SJSA1 (cell line): ENCODE measurements around the gene CNTN4. TPM values are rescaled to one million over a fixed set of nuclear protein-coding genes. Genes with fewer than 3 reads are reported as not detected.

Experiments
- DNase-seq, 2 experiments: peaks; one replicate each; pipeline ENCODE4 v3.0.0-alpha.2; 2015 to 2020; ENCODE audit warnings: low spot score in 2 of 2, low read depth in 1 of 2
- H3K27ac ChIP-seq: fragments of 250-450 bp; sonication (Bioruptor Pico); 2 replicates; pipeline ENCODE4 v1.5.1; 2020; ENCODE audit warnings: mild to moderate bottlenecking, moderate library complexity
- H3K27me3 ChIP-seq: fragments of 250-450 bp; sonication (Bioruptor Pico); replicated peaks from 2 replicates; pipeline ENCODE4 v1.5.1; 2020; ENCODE audit warnings: mild to moderate bottlenecking, moderate library complexity
- H3K36me3 ChIP-seq: fragments of 250-450 bp; sonication (Bioruptor Pico); 2 replicates; pipeline ENCODE4 v1.5.1; 2020; ENCODE audit warnings: mild to moderate bottlenecking
- H3K4me1 ChIP-seq: fragments of 250-450 bp; sonication (Bioruptor Pico); replicated peaks from 2 replicates; pipeline ENCODE4 v1.6.1; 2021; ENCODE audit warnings: mild to moderate bottlenecking
- H3K4me3 ChIP-seq: fragments of 250-450 bp; sonication (Bioruptor Pico); 2 replicates; pipeline ENCODE4 v1.5.1; 2020; ENCODE audit warnings: mild to moderate bottlenecking
- H3K9me3 ChIP-seq: fragments of 250-450 bp; sonication (Bioruptor Pico); replicated peaks from 2 replicates; pipeline ENCODE4 v1.5.1; 2020; ENCODE audit warnings: mild to moderate bottlenecking
- total RNA-seq: library from RNA; depleted of rRNA; stranded (reverse); fragments of >200 nt; shearing (Covaris generic); gene quantifications from 2 replicates; pipeline ENCODE4 v1.2.3, GENCODE V29; 2014

The CNTN4 gene
- total RNA-seq, 1 experiment from 2014 or later: not detected

DNA sequence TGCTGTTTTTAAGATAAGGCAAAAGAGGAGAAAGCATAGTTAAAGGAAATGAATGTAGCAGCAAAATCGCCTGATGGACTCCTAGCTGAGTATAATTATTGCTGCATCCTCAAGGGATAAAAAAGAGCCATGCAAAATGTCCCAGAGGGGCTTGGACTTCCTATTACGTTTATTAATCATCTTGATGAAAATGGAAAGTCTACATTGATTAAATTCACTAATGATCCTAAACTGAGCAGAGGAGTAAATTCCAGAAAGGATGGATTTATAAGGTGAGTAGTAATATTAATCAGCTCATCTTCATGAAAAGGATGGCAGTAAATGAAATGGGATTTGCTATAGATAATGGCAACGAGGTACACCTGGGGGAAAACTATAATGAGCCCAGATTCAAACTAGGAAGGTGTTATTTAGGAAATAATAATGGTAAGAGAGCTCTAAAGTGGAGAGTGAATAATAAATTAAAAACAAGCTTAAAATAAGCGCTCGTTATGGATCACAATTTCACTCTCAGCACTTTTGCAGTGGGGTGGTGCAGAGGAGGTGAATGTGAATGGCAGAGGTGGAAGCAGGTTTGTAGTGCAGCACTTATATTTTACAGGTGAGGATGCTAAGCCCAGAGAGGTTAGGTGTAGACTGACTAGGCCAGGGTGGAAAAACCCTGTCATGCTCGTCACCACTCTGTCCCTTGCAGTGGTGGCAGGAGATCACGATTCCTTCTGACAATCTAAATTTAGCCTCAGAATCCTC lies 989.2 kb downstream of the CNTN4 start:
- no peaks in the 10 kb centered on the region for H3K27me3 ChIP-seq
- H3K27ac ChIP-seq: no peak overlapping the region
- no peaks in the 10 kb centered on the region for H3K36me3 ChIP-seq
- H3K9me3 ChIP-seq: no peaks in the 10 kb centered on the region
- no peak overlapping the region for H3K4me3 ChIP-seq
- no peak for DNase-seq
- no peaks in the 10 kb centered on the region for H3K4me1 ChIP-seq

DNA sequence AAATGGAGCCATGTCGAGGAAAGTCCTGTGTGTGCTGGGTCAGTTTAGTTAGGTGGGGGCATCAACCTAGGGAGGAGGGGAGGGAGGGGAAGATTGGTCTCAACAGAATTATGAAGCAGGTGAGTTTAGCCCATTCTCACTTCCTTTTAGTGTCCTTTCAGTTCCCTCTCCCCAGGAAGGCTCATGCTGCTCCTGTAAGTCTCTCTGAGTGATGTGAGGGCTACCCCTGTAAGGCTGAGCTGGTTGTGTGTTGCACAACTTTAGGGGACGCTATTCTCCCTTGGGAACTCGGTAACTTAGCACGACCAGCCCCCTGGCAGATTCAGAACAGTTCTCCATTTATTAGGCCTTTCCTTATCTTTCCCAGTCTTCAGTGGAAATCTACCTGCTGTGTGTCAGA lies 990.4 kb downstream of the CNTN4 start:
- no peaks in the 10 kb centered on the region for H3K9me3 ChIP-seq
- no peaks in the 10 kb centered on the region for H3K27me3 ChIP-seq
- H3K4me3 ChIP-seq: no peak overlapping the region
- no peaks in the 10 kb centered on the region for H3K4me1 ChIP-seq
- H3K36me3 ChIP-seq: no peaks in the 10 kb centered on the region
- DNase-seq: no peak
- H3K27ac ChIP-seq: no peak overlapping the region

DNA sequence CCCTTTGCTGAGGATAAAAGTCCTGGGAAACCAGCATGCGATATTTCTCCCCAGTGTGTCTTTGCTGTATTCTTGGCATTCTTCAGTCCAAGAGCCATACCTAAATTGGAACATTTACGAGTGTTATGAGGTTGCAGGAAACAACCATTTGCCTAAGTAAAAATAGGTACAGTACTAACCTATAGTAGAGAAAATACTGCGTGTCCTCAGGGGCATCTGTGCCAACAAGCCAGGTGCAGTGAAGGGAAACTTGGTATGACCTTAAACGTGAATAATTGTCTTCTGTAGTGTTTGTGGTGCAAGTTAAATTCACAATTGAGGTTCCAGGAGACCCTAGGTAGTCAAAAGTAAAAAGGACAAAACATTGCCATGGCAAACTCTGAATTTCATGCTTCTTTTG lies 999.3 kb downstream of the CNTN4 start:
- Histone ChIP-seq H3K9me3 (no peaks in the 10 kb centered on the region), H3K27ac (no peak overlapping the region), H3K4me3 (no peak overlapping the region), H3K27me3 (no peaks in the 10 kb centered on the region), H3K4me1 (no peaks in the 10 kb centered on the region), H3K36me3 (no peaks in the 10 kb centered on the region)
- DNase-seq: no peak

DNA sequence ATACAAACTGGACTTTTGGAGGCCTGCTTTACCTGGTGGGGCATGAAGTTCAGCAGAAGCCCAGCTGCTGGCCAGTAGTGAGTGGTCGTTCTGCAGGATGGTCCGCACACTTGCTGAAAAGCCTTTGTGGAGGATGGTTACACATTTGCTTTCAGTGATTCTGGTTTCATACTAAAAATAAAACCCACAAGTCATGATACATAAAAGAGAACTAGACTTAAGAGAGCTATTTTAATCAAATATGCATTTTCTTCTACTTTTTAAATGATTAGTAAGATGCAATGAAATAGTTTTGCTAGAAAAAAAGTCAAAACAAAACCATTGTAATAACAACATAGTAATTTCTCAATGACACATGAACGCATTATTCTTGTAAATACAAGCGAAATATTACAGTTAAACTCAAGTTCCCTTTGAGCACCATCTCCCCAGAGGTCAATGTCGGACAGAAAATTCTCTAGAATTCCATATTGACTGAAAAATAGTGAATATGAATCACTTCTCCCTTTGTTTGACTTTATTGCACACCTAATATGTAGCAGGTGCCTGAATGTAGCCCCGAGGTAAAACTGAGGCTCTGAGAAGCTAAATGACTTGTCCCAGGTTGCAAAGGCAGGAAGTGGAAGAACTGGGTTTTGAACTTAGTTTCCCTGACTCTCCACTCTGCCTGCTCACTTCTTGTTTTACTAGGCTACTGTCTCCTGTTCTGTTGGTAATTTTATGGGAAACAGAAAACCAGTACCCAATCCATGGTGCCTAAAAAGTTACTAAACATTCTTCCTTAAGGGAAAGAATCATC lies 1003.2 kb downstream of the CNTN4 start:
- no peaks in the 10 kb centered on the region for H3K27me3 ChIP-seq
- H3K27ac ChIP-seq: no peak overlapping the region
- no peaks in the 10 kb centered on the region for H3K36me3 ChIP-seq
- H3K4me3 ChIP-seq: no peak overlapping the region
- H3K9me3 ChIP-seq: no peaks in the 10 kb centered on the region
- H3K4me1 ChIP-seq: no peaks in the 10 kb centered on the region
- no peak for DNase-seq

DNA sequence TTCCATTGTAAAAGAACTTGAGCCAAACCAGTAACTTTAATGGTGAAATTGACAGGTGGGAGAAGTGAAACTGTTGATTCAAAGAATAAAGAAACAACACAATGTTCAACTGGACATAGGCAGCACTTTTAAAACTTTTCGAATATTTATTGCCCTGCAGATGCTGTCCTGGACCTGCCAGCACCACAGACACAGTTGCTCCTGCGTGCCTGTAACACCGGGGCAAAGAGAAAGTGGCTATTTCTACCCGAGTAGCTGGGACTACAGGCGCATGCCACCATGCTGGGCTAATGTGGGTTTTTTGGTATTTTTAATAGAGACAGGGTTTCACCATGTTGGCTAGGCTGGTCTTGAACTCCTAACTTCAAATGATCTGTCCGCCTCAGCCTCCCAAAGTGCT lies 1004.1 kb downstream of the CNTN4 start:
- H3K27ac ChIP-seq: no peak overlapping the region
- no peak overlapping the region for H3K4me3 ChIP-seq
- no peaks in the 10 kb centered on the region for H3K36me3 ChIP-seq
- H3K9me3 ChIP-seq: no peaks in the 10 kb centered on the region
- no peaks in the 10 kb centered on the region for H3K27me3 ChIP-seq
- no peak for DNase-seq
- H3K4me1 ChIP-seq: no peaks in the 10 kb centered on the region

DNA sequence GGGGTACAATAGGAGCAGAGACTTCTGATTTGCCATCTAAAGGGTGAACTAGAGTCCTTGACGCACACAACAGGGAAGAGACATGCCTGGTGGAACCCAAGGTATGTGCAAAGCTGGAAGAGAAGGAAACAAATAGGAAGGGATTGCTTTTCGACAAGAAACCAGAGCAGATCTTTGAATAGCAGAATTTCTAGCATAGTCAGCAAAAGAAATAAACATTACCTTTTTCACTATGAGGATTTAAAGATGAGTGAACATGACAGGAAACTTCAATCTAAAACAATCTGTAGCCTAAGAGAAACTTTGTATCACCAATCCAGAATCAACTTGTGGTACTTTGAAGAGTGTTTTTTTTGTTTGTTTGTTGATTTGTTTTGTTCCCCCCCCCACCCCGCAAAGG lies 1006.6 kb downstream of the CNTN4 start:
- H3K4me3 ChIP-seq: no peak overlapping the region
- no peak for DNase-seq
- H3K36me3 ChIP-seq: no peaks in the 10 kb centered on the region
- no peaks in the 10 kb centered on the region for H3K27me3 ChIP-seq
- no peaks in the 10 kb centered on the region for H3K9me3 ChIP-seq
- no peaks in the 10 kb centered on the region for H3K4me1 ChIP-seq
- no peak overlapping the region for H3K27ac ChIP-seq

DNA sequence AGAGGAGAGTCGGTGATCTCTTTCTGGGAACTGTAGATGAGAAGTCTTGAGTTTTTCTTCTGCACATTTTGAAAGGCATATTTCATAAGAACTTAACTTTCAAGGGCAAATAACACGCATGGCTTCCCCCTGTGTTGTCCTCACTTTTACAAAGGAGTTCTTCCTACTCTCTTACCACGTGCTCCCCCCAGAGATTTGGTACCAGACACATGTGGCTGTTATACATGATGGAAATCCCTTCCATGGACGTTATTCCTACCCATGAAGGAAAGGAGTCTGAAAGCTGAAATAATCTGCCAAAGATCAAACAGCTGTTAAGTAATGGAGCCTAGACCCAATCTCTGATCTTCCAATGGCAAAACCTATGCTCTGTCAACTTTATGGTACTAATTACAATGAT lies 1007.1 kb downstream of the CNTN4 start:
- Histone ChIP-seq H3K9me3 (no peaks in the 10 kb centered on the region), H3K4me3 (no peak overlapping the region)

DNA sequence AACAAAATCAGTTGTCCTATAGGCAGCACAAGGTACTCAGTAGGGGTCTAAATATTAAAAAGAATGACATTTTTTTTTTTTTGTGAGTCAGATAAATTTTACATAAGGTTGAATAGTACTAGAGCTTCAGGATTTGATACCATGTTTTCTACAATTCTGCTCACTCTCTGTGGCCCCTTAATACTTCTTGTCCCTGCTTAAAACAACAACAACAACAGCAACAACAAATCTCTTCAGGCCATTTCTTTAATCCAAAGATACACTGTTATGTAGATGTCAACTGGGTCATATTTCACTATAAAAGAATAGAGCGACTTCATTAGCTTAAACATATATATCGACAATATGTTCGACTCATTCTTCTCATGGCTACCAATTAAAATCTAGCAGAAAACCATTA lies 1008.5 kb downstream of the CNTN4 start:
- H3K27ac ChIP-seq: no peak overlapping the region
- no peaks in the 10 kb centered on the region for H3K36me3 ChIP-seq
- no peak overlapping the region for H3K4me3 ChIP-seq
- H3K4me1 ChIP-seq: no peaks in the 10 kb centered on the region
- DNase-seq: no peak
- no peaks in the 10 kb centered on the region for H3K9me3 ChIP-seq
- no peaks in the 10 kb centered on the region for H3K27me3 ChIP-seq

More for the DNA sequence above, 1007.1 kb downstream of the CNTN4 start:
- Histone ChIP-seq H3K27me3 (no peaks in the 10 kb centered on the region), H3K4me1 (no peaks in the 10 kb centered on the region), H3K27ac (no peak overlapping the region), H3K36me3 (no peaks in the 10 kb centered on the region)
- no peak for DNase-seq
